Measurements from ENCODE around the gene N4BP3.
"Not testable (repeated sequence)": the region's sequence is repeated elsewhere in the genome, so short reads cannot be mapped to it uniquely, and the experiment has no call there.

N4BP3 gene

DNA sequence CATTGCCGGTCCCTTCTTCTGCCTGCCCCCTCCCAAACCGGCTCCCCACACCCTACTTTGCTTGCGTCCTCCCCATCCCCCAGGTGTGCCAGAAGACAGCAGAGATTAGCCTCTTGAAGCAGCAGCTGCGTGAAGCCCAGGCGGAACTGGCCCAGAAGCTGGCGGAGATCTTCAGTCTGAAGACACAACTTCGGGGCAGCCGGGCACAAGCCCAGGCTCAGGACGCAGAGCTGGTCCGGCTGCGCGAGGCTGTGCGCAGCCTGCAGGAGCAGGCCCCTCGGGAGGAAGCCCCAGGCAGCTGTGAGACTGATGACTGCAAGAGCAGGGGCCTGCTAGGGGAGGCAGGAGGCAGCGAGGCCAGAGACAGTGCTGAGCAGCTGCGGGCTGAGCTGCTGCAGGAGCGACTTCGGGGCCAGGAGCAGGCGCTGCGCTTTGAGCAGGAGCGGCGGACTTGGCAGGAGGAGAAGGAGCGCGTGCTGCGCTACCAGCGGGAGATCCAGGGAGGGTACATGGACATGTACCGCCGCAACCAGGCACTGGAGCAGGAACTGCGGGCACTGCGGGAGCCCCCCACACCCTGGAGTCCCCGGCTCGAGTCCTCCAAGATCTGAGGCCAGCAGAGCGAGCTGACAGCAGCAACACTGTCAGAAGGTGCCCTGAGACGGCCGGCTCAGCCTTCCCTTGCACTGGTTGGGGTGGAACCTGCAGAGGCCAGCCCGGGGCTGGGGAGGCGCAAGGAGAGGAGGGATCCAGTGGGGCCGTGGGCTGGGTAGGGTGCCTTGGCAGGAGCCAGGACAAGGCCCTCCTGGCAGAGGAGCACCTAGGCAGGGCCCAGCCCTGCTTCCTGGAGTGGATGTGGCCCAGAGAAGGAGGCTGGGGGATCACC is 8.3 kb downstream of the N4BP3 start:
- no peak for FAIRE-seq
- DNase-seq (ENCODE audit: insufficient read length, low spot score) = no peak

GRCh38 chr5:178122346-178122745 is 9.0 kb downstream of the N4BP3 start:
- no peak for FAIRE-seq
- no peak for DNase-seq (ENCODE audit: insufficient read length, low spot score)

GRCh38 chr5:178123094-178123965 is 10.0 kb downstream of the N4BP3 start:
- no peak for DNase-seq (ENCODE audit: insufficient read length, low spot score)
- no peak for FAIRE-seq

- DNase-seq (ENCODE audit: insufficient read length, low spot score) = no peak
Observed at GRCh38 chr5:178123966-178124925, 10.9 kb downstream of the N4BP3 start.

DNA sequence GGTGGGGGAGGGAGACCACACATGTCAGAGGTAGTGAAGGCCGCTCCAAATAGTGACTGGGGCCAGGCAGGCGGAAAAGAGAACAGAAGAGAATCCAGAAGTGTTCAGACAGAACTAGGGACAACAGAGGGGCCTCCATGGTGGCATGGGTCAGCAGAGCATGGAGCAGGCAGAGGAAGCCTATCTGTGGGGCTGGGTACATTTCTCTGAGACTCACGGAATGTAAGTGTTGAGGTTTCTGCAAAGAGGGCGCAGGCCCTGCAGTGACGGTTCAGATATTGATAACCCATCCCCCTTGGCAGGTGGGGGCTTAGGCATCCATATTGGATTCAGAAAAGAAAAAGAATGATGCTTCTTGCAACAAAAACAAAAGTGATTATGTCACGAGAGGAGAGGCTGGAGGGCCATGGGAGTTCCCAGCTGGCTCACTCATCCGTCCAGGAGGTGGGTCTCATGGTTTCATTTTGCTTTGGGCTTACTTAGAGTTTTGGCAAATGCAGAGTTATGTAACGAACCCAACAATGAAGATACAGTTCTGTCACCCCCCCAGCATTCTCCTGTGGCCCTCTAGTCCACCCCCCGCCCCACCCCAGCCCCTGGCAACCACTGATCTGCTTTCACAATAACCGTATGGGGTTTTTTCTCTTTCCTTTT is 12.0 kb downstream of the N4BP3 start:
- FAIRE-seq (no peak), DNase-seq (ENCODE audit: insufficient read length, low spot score) (no peak)

More at GRCh38 chr5:178123966-178124925, 10.9 kb downstream of the N4BP3 start:
- no peak for FAIRE-seq

- DNase-seq (ENCODE audit: insufficient read length, low spot score) (no peak), FAIRE-seq (no peak)
Observed at GRCh38 chr5:178126556-178126955, 13.2 kb downstream of the N4BP3 start.

DNA sequence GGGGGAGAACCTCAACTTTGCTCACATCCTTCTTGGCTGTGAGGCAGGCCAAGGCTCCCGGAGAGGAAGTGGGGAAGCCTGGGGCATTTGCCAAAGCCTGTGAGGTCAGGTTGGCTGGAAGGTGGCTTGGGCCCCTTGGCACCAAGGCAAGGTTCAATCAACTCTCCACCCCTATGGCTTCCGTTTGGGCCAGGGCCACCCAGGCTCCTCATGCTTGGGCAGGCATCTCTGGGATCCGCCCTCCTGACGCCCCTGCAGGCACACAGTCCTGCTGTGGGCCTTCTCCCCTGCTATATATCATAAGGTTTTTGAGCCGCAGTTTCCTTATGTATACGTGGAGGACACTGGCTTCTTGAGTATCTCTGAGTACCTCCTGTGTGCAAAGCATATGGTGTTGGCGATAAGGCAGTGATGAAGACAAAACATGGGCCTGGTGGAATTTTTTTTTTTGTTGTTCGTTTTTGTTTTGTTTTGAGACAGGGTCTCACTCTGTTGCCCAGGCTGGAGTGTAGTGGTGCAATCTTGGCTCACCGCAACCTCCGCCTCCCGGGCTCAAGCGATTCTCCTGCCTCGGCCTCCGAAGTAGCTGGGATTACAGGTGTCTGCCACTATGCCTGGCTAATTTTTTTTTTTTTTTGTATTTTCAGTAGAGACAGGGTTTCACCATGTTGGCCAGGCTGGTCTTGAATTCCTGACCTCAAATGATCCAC is 14.1 kb downstream of the N4BP3 start:
- not testable (repeated sequence) for FAIRE-seq; DNase-seq (ENCODE audit: insufficient read length, low spot score)

DNA sequence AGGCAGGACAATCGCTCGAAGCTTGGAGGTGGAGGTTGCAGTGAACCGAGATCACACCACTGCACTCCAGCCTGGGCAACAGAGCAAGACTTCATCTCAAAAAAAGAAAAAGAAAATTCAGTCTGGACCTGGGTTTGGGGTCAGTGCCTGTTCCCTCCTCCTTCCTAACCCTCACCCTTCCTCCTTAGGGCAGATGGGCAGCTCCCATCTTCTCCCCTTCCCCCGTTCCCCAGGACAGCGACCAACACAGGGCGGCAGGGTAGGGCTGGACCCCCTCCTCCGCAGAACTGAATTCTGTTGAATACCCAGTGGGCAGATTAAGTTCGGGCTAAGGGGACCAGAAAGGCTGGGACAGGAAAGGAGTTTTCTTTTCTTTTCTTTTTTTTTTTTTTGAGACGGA is 16.0 kb downstream of the N4BP3 start:
- no peak for FAIRE-seq
- DNase-seq (ENCODE audit: insufficient read length, low spot score) = no peak

DNA sequence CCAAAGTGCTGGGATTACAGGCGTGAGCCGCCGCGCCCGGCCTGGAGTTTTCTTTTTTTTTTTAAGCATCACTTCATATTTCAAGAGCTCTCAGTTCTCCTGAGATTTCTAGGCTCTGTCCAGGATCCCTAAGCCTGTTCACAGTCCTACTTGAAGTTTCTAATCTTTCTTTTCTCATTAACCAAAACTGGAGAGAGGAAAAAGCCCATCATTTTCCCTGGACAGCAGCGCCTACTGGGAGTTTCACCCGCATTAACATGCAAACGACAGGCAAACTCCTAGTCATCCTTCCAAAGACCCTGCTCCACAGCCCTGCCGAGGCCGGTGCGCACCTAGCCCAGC is 16.9 kb downstream of the N4BP3 start:
- not testable (repeated sequence) for FAIRE-seq; DNase-seq (ENCODE audit: insufficient read length, low spot score)

DNA sequence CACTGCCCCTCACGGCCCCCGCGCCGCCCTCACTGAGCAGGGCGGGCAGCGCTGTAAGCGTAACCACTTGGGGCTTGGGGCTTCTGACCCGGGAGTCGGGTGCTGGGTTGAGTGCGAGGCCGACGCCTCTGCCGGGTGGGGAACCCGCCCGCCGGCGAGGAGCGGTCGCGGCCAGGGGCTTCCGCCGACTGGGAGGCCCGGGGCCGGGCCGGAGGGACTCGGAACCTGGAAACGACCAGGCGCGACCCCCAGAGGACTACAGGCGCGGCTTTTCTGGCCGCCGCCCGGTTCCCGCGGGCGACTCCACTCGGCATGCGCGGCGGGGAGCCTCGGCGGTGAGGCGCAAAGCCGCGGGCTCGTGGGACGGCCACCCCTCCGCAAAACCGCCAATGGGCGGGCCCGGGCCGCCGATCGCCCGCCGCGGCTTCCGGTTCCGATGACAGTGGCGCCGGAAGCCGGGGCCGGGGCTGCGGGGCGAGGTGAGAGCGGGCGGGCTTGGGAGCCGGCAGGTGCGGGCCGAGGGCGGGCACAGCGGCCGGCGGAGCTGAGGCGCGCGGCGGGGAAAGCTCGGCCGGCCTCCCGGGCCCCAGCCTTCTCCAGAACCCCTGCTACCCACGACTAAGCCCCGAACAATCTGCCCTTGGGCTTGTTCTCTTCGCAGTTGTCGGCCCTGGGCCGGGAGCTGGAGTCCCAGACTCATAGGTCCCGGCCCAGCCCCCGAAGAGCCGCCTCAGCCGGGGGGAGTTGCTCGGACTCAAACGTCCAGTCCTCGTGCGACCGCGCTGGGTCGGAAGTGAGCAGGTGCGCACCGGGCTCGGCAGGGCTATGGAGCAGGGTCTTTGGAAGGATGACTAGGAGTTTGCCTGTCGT is 17.5 kb downstream of the N4BP3 start, which contains the start of gene RMND5B:
TSS of gene RMND5B (plus strand) at position 439 of the 870 bp plus-strand sequence. CDS start 7,106 bp downstream, outside the sequence.
- DNase-seq (ENCODE audit: insufficient read length, low spot score) = peak; percentile 82

DNA sequence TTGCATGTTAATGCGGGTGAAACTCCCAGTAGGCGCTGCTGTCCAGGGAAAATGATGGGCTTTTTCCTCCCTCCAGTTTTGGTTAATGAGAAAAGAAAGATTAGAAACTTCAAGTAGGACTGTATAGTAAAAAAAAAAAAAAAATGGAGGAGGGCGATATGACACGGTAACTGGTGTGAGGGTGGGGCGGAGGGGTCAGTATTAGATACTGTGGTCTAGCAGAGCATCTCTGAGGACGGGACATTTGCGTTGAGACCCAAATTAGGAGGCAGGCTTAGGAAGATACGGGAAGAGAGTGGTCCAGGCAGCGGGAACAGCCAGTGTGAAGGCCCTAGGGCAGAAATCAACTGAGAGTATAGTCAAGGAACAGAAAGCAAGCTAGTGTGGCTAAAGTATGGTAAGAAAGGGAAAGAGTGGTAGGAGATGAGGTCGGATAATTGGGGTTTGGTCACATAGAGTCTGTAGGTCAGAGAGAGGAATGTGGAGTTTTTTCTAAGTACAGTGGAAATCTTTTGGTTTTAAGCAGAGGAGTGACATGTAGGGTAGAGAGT is 18.2 kb downstream of the N4BP3 start:
- FAIRE-seq = no peak
- no peak for DNase-seq (ENCODE audit: insufficient read length, low spot score)

More for the DNA sequence above, 17.5 kb downstream of the N4BP3 start, which contains the start of gene RMND5B:
- peak; percentile 44 for FAIRE-seq

GRCh38 chr5:178136990-178137389 is 23.7 kb downstream of the N4BP3 start:
- DNase-seq (ENCODE audit: insufficient read length, low spot score) = no peak
- FAIRE-seq = no peak

GRCh38 chr5:178137991-178138390 is 24.7 kb downstream of the N4BP3 start:
- FAIRE-seq (no peak), DNase-seq (ENCODE audit: insufficient read length, low spot score) (no peak)

GRCh38 chr5:178141550-178141949 is 28.2 kb downstream of the N4BP3 start:
- FAIRE-seq = no peak
- DNase-seq (ENCODE audit: insufficient read length, low spot score) = no peak

DNA sequence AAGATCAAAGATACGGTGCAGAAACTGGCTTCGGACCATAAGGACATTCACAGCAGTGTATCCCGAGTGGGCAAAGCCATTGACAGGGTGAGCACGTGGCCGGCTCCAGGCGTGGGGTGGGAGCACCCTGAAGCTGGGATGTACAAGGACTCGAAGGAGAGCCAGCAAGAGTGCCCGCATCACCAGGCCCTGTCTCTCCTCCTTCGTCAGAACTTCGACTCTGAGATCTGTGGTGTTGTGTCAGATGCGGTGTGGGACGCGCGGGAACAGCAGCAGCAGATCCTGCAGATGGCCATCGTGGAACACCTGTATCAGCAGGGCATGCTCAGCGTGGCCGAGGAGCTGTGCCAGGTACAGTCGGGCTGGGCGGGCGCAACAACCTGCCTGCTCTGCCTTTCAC is 29.3 kb downstream of the N4BP3 start:
- DNase-seq (ENCODE audit: insufficient read length, low spot score) (no peak), FAIRE-seq (no peak)

DNA sequence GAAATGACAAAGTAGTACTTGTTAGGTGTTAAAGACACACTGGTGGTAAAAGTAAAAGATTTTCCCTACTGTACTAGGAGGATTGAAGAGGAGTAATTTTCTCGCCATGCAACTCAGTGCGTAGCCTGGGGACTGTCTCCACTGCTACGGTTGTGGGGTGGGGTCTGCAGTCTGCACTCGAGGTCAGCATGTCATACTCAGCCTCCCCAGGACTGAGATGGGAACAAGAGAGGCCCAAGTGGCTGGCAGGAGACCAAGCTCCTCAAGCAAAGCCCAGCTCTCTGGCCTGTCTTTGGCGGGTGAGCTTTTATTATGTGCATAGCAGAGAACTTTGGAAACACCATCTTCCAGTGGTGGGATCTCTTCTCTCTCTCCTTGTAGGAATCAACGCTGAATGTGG is 29.9 kb downstream of the N4BP3 start:
- FAIRE-seq (no peak), DNase-seq (ENCODE audit: insufficient read length, low spot score) (no peak)

DNA sequence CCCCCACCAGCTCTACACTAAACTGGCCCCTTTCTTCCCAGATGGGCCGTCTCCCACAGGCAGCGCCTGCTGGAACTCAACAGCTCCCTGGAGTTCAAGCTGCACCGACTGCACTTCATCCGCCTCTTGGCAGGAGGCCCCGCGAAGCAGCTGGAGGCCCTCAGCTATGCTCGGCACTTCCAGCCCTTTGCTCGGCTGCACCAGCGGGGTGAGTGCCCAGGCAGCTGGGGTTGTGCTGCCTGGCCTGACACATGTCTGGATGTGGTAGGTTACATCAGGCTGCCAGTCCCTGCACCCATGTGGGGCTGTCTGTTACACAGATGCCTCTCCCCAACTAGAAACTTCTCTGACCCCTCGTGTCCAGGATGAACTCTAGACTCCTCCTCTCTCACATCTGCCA is 30.6 kb downstream of the N4BP3 start:
- DNase-seq (ENCODE audit: insufficient read length, low spot score) (no peak), FAIRE-seq (no peak)
